DOHH2 (cell line): ENCODE results near the gene MRPL11.
A peak's percentile ranks its signal among the peaks of the same experiment; 100 is the strongest.

Source experiments
- CTCF ChIP-seq: fragments of 200-600 bp; sonication (generic); IDR thresholded peaks from one replicate; pipeline ENCODE4 v1.5.1; 2014; ENCODE audit warnings: antibody characterized with exemption, mild to moderate bottlenecking, low read depth, low read length; ENCODE audit not compliant: poor library complexity, severe bottlenecking
- EZH2phosphoT487 ChIP-seq: fragments of 200-600 bp; sonication (generic); IDR thresholded peaks from 2 replicates; pipeline ENCODE4 v1.6.1; 2017; ENCODE audit warnings: borderline replicate concordance, mild to moderate bottlenecking, antibody characterized with exemption, low read length, moderate library complexity, mixed read lengths

GRCh38 chr11:66467034-66467659, 28.5 kb upstream of the MRPL11 start:
- TF ChIP-seq CTCF (peak; percentile 38), EZH2phosphoT487 (no peak)
